ENCODE data around the gene DIS3L2.

DIS3L2 gene

GRCh38 chr2:231933916-231934401 lies 27.6 kb upstream of the DIS3L2 start:
- no peak for TF ChIP-seq POLR2AphosphoS5 (IDR thresholded peaks at IDR 0.05; ENCODE audit: low read depth, low read length)
- TF ChIP-seq, protein P1, sequence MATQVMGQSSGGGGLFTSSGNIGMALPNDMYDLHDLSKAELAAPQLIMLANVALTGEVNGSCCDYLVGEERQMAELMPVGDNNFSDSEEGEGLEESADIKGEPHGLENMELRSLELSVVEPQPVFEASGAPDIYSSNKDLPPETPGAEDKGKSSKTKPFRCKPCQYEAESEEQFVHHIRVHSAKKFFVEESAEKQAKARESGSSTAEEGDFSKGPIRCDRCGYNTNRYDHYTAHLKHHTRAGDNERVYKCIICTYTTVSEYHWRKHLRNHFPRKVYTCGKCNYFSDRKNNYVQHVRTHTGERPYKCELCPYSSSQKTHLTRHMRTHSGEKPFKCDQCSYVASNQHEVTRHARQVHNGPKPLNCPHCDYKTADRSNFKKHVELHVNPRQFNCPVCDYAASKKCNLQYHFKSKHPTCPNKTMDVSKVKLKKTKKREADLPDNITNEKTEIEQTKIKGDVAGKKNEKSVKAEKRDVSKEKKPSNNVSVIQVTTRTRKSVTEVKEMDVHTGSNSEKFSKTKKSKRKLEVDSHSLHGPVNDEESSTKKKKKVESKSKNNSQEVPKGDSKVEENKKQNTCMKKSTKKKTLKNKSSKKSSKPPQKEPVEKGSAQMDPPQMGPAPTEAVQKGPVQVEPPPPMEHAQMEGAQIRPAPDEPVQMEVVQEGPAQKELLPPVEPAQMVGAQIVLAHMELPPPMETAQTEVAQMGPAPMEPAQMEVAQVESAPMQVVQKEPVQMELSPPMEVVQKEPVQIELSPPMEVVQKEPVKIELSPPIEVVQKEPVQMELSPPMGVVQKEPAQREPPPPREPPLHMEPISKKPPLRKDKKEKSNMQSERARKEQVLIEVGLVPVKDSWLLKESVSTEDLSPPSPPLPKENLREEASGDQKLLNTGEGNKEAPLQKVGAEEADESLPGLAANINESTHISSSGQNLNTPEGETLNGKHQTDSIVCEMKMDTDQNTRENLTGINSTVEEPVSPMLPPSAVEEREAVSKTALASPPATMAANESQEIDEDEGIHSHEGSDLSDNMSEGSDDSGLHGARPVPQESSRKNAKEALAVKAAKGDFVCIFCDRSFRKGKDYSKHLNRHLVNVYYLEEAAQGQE (IDR thresholded peaks at IDR 0.05; ENCODE audit: insufficient read depth in 1 of 2, low read depth in 2 of 2, low read length in 2 of 2), result no peak
- no peak for TF ChIP-seq TAF1 (IDR thresholded peaks at IDR 0.05; ENCODE audit: borderline replicate concordance, insufficient read depth, low read length)
- no peak for TF ChIP-seq SIN3A (IDR thresholded peaks at IDR 0.05; ENCODE audit: borderline replicate concordance, insufficient read depth, low read length)
- no peak for TF ChIP-seq FOXP2 (optimal IDR thresholded peaks at IDR 0.05; ENCODE audit: borderline replicate concordance, extremely low read depth, extremely low read length, insufficient read depth)

- TF ChIP-seq, protein P1 (IDR thresholded peaks at IDR 0.05; ENCODE audit: insufficient read depth in 1 of 2, low read depth in 2 of 2, low read length in 2 of 2), result no peak
- TF ChIP-seq FOXP2 (optimal IDR thresholded peaks at IDR 0.05; ENCODE audit: borderline replicate concordance, extremely low read depth, extremely low read length, insufficient read depth) (no peak), SIN3A (IDR thresholded peaks at IDR 0.05; ENCODE audit: borderline replicate concordance, insufficient read depth, low read length) (no peak), TAF1 (IDR thresholded peaks at IDR 0.05; ENCODE audit: borderline replicate concordance, insufficient read depth, low read length) (no peak), POLR2AphosphoS5 (IDR thresholded peaks at IDR 0.05; ENCODE audit: low read depth, low read length) (no peak)
These were observed 26.9 kb upstream of the DIS3L2 start for GRCh38 chr2:231934441-231935206.

GRCh38 chr2:231935207-231935524 lies 26.3 kb upstream of the DIS3L2 start:
- TF ChIP-seq TAF1 (IDR thresholded peaks at IDR 0.05; ENCODE audit: borderline replicate concordance, insufficient read depth, low read length), result no peak
- TF ChIP-seq SIN3A (IDR thresholded peaks at IDR 0.05; ENCODE audit: borderline replicate concordance, insufficient read depth, low read length), result no peak
- TF ChIP-seq FOXP2 (optimal IDR thresholded peaks at IDR 0.05; ENCODE audit: borderline replicate concordance, extremely low read depth, extremely low read length, insufficient read depth), result no peak
- TF ChIP-seq POLR2AphosphoS5 (IDR thresholded peaks at IDR 0.05; ENCODE audit: low read depth, low read length), result no peak
- TF ChIP-seq, protein P1 (IDR thresholded peaks at IDR 0.05; ENCODE audit: insufficient read depth in 1 of 2, low read depth in 2 of 2, low read length in 2 of 2), result no peak

DNA sequence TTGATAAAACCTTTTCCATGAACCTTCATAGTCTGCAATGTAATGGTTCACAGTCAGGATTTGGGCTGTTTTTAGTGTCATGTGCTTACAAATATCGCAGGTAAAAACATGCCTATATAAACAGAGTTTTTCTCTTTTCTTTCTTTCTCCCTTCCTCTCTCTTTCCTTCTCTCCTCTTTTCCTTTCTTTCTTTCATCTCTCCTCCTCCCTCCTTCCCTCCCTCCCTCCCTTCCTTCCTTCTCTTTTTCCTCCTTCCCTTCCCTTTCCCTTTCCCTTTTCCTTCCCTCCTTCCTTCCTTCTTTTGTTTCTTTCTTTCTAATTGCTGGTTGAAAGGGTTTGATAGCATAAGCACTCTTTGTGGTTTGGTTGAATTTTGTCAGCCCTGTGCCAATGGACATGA lies 25.7 kb upstream of the DIS3L2 start:
- TF ChIP-seq FOXP2 (optimal IDR thresholded peaks at IDR 0.05; ENCODE audit: borderline replicate concordance, extremely low read depth, extremely low read length, insufficient read depth) (no peak), SIN3A (IDR thresholded peaks at IDR 0.05; ENCODE audit: borderline replicate concordance, insufficient read depth, low read length) (no peak), POLR2AphosphoS5 (IDR thresholded peaks at IDR 0.05; ENCODE audit: low read depth, low read length) (no peak), TAF1 (IDR thresholded peaks at IDR 0.05; ENCODE audit: borderline replicate concordance, insufficient read depth, low read length) (no peak)
- TF ChIP-seq, protein P1 (IDR thresholded peaks at IDR 0.05; ENCODE audit: insufficient read depth in 1 of 2, low read depth in 2 of 2, low read length in 2 of 2), result no peak

Data from PFSK-1 (cell line).